ENCODE data around the gene KRTAP9-1.
"Not testable (repeated sequence)": the region's sequence is repeated elsewhere in the genome, so short reads cannot be mapped to it uniquely, and the experiment has no call there.

KRTAP9-1 gene

GRCh38 chr17:41189837-41190318 lies at the start of gene KRTAP9-1:
Gene KRTAP9-1 (plus strand): TSS chr17:41189887. CDS start chr17:41189887, 0 bp downstream.
- not testable (repeated sequence) for DNase-seq

- DNase-seq: no peak
Observed at GRCh38 chr17:41140360-41141131, 49.1 kb upstream of the KRTAP9-1 start, which contains the start of gene KRTAP4-6. Gene KRTAP4-6 (minus strand): TSS chr17:41140544. CDS start chr17:41140487, 57 bp downstream.

- no peak for DNase-seq
Observed at GRCh38 chr17:41141361-41141760, 48.3 kb upstream of the KRTAP9-1 start.

GRCh38 chr17:41144846-41145245 lies 44.8 kb upstream of the KRTAP9-1 start:
- DNase-seq: no peak

- DNase-seq: no peak
Observed at GRCh38 chr17:41145261-41145660, 44.4 kb upstream of the KRTAP9-1 start.

GRCh38 chr17:41147531-41148204 lies 42.0 kb upstream of the KRTAP9-1 start:
- no peak for DNase-seq

- not testable (repeated sequence) for DNase-seq
Observed at GRCh38 chr17:41148971-41149651, 40.6 kb upstream of the KRTAP9-1 start.

- no peak for DNase-seq
Observed at GRCh38 chr17:41149652-41149985, 40.1 kb upstream of the KRTAP9-1 start, which contains the start of gene KRTAP4-5. Gene KRTAP4-5 (minus strand): TSS chr17:41149825. CDS start chr17:41149767, 58 bp downstream.

- DNase-seq: no peak
Observed at GRCh38 chr17:41150026-41150425, 39.7 kb upstream of the KRTAP9-1 start.

- no peak for DNase-seq
Observed at GRCh38 chr17:41151525-41151924, 38.2 kb upstream of the KRTAP9-1 start.

GRCh38 chr17:41153856-41154255 lies 35.8 kb upstream of the KRTAP9-1 start:
- DNase-seq: peak; percentile 38

GRCh38 chr17:41160190-41160589 lies 29.5 kb upstream of the KRTAP9-1 start:
- not testable (repeated sequence) for DNase-seq

GRCh38 chr17:41160648-41161047 lies 29.0 kb upstream of the KRTAP9-1 start, which contains the start of gene KRTAP4-4:
Gene KRTAP4-4 (minus strand): TSS chr17:41160748. CDS start chr17:41160691, 57 bp downstream.
- no peak for DNase-seq

- no peak for DNase-seq
Observed at GRCh38 chr17:41163828-41164227, 25.9 kb upstream of the KRTAP9-1 start.

- no peak for DNase-seq
Observed at GRCh38 chr17:41167561-41167960, 22.1 kb upstream of the KRTAP9-1 start.

- DNase-seq: no peak
Observed at GRCh38 chr17:41168121-41168520, 21.6 kb upstream of the KRTAP9-1 start, which contains the start of gene KRTAP4-3. Gene KRTAP4-3 (minus strand): TSS chr17:41168221. CDS start chr17:41168172, 49 bp downstream.

GRCh38 chr17:41171886-41172285 lies 17.8 kb upstream of the KRTAP9-1 start:
- DNase-seq: no peak

- no peak for DNase-seq
Observed at GRCh38 chr17:41176744-41177387, 12.8 kb upstream of the KRTAP9-1 start.

- DNase-seq: no peak
Observed at GRCh38 chr17:41177727-41178271, 11.9 kb upstream of the KRTAP9-1 start, which contains the start of gene KRTAP4-2. Gene KRTAP4-2 (minus strand): TSS chr17:41178221. CDS start chr17:41178164, 57 bp downstream.

GRCh38 chr17:41178341-41178740 lies 11.3 kb upstream of the KRTAP9-1 start:
- DNase-seq: no peak

GRCh38 chr17:41178843-41179616 lies 10.7 kb upstream of the KRTAP9-1 start:
- DNase-seq: no peak
